Fibroblast of skin of right quadriceps (primary cell): ENCODE data around the gene PVALEF.
"Not testable (repeated sequence)": the region's sequence is repeated elsewhere in the genome, so short reads cannot be mapped to it uniquely, and the experiment has no call there.

Experiments used
- DNase-seq: peaks from one replicate; pipeline ENCODE4 v3.0.0-alpha.2; 2013

PVALEF gene

GRCh38 chr17:81146208-81146607 is 19.1 kb upstream of the PVALEF start:
- DNase-seq, result not testable (repeated sequence)

- no peak for DNase-seq
Observed at GRCh38 chr17:81147701-81148100, 17.6 kb upstream of the PVALEF start.

- no peak for DNase-seq
Observed at GRCh38 chr17:81148571-81148970, 16.7 kb upstream of the PVALEF start.

GRCh38 chr17:81148986-81149533 is 16.2 kb upstream of the PVALEF start:
- DNase-seq, result no peak

GRCh38 chr17:81150377-81151077 is 14.8 kb upstream of the PVALEF start:
- no peak for DNase-seq

- no peak for DNase-seq
Observed at GRCh38 chr17:81151278-81151677, 14.0 kb upstream of the PVALEF start.

- DNase-seq, result no peak
Observed at GRCh38 chr17:81152288-81152828, 12.9 kb upstream of the PVALEF start.

GRCh38 chr17:81153340-81153803 is 11.9 kb upstream of the PVALEF start:
- peak; percentile 32 for DNase-seq

GRCh38 chr17:81154016-81154415 is 11.3 kb upstream of the PVALEF start:
- not testable (repeated sequence) for DNase-seq

- DNase-seq, result no peak
Observed at GRCh38 chr17:81154961-81155360, 10.3 kb upstream of the PVALEF start.

GRCh38 chr17:81156866-81157805 is 8.2 kb upstream of the PVALEF start:
- DNase-seq, result no peak

GRCh38 chr17:81157848-81158687 is 7.2 kb upstream of the PVALEF start:
- DNase-seq, result no peak

- DNase-seq, result no peak
Observed at GRCh38 chr17:81158688-81159590, 6.4 kb upstream of the PVALEF start.

GRCh38 chr17:81159611-81160265 is 5.6 kb upstream of the PVALEF start:
- no peak for DNase-seq

GRCh38 chr17:81160306-81160705 is 5.0 kb upstream of the PVALEF start:
- no peak for DNase-seq

GRCh38 chr17:81160747-81161453 is 4.4 kb upstream of the PVALEF start:
- no peak for DNase-seq

- no peak for DNase-seq
Observed at GRCh38 chr17:81161536-81161935, 3.8 kb upstream of the PVALEF start.

- no peak for DNase-seq
Observed at GRCh38 chr17:81161972-81162371, 3.3 kb upstream of the PVALEF start.

- no peak for DNase-seq
Observed at GRCh38 chr17:81162491-81162890, 2.8 kb upstream of the PVALEF start.
